NB4 (cell line): ENCODE data around the gene RBPMS2.

Experiments
- POLR2A ChIP-seq: IDR thresholded peaks from 2 replicates; pipeline ENCODE4 v1.6.1; 2011; ENCODE audit warnings: mild to moderate bottlenecking; ENCODE audit not compliant: insufficient read length; ENCODE audit errors: extremely low read depth
- TF ChIP-seq, protein P1 (sequence below): IDR thresholded peaks from one replicate; pipeline ENCODE4 v1.5.1; 2012; ENCODE audit warnings: low read depth, low read length

DNA sequence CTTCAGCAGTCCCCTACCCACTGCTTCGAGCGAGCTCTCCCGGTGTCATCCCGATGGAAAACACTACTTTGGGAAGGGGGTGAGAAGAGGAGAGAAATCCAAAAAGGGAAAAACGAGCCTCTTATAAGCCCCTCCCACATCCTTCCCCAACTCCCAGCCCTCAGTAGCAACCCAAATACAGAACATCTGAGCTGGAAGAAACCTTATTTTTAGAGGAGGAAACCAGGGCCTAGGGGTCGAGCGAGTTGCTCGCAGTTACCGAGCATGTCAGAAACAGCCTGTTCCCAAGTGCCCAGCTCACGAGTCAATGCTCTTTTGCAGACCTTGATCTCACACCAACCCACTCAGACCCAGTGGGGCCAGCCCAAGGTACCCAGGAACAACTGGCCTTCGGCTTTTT, 14.2 kb downstream of the RBPMS2 start:
- TF ChIP-seq, protein P1, sequence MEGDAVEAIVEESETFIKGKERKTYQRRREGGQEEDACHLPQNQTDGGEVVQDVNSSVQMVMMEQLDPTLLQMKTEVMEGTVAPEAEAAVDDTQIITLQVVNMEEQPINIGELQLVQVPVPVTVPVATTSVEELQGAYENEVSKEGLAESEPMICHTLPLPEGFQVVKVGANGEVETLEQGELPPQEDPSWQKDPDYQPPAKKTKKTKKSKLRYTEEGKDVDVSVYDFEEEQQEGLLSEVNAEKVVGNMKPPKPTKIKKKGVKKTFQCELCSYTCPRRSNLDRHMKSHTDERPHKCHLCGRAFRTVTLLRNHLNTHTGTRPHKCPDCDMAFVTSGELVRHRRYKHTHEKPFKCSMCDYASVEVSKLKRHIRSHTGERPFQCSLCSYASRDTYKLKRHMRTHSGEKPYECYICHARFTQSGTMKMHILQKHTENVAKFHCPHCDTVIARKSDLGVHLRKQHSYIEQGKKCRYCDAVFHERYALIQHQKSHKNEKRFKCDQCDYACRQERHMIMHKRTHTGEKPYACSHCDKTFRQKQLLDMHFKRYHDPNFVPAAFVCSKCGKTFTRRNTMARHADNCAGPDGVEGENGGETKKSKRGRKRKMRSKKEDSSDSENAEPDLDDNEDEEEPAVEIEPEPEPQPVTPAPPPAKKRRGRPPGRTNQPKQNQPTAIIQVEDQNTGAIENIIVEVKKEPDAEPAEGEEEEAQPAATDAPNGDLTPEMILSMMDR, result no peak
- no peak for TF ChIP-seq POLR2A
